BJ (cell line): ENCODE data around the gene SLC4A7. TPM values are rescaled to one million over a fixed set of nuclear protein-coding genes. Genes with fewer than 3 reads are reported as not detected.
A peak's percentile ranks its signal among the peaks of the same experiment; 100 is the strongest.
"Not testable (repeated sequence)": the region's sequence is repeated elsewhere in the genome, so short reads cannot be mapped to it uniquely, and the experiment has no call there.

Source experiments
- CTCF ChIA-PET: fragments of 350-600 bp; formaldehyde crosslinking; extraction: SDS; loops from one replicate; lab custom pipeline; 2021; ENCODE audit warnings: antibody characterized with exemption, inconsistent platforms; lab: Yijun Ruan, JAX
- POLR2A ChIA-PET: fragments of 300-600 bp; sonication (Branson Sonifier 250); formaldehyde crosslinking; extraction: SDS; loops from one replicate; lab custom pipeline; 2021; ENCODE audit warnings: antibody characterized with exemption; lab: Charles Lee
- DNase-seq: peaks from one replicate; pipeline ENCODE4 v3.0.0-alpha.2; 2011; ENCODE audit warnings: low read depth
- H3K27me3 ChIP-seq: 2 replicates; pipeline ENCODE4 v1.6.0; 2011; ENCODE audit warnings: low read length; ENCODE audit not compliant: control insufficient read depth, insufficient read depth
- H3K36me3 ChIP-seq: 2 replicates; pipeline ENCODE4 v1.5.1; 2011; ENCODE audit warnings: low read length; ENCODE audit not compliant: control insufficient read depth, insufficient read depth
- H3K4me3 ChIP-seq: 2 replicates; pipeline ENCODE4 v1.5.1; 2011; ENCODE audit warnings: low read depth, mild to moderate bottlenecking, control low read depth, low read length
- CTCF ChIP-seq: IDR thresholded peaks from 2 replicates; pipeline ENCODE4 v1.5.1; 2011; ENCODE audit warnings: low read depth, mild to moderate bottlenecking, control low read depth, inconsistent platforms, low read length, moderate library complexity; ENCODE audit not compliant: insufficient read depth
- polyA minus RNA-seq: library from RNA; depleted of rRNA, polyadenylated mRNA; stranded (reverse); fragments of >200 nt; gene quantifications from 2 replicates; pipeline ENCODE4 v1.2.3, GENCODE V29; 2011; rRNA and poly(A)+ RNA removed
- polyA plus RNA-seq: library from polyadenylated mRNA; depleted of rRNA; stranded (reverse); fragments of >200 nt; gene quantifications from 2 replicates; pipeline ENCODE4 v1.2.3, GENCODE V29; 2011; rRNA removed

SLC4A7 gene
- 15.4 and 36.7 TPM in 2 replicates for polyA plus RNA-seq
- polyA minus RNA-seq: 35.9 and 44.3 TPM in 2 replicates

GRCh38 chr3:27484015-27484844 is at the start of gene SLC4A7:
Gene SLC4A7 (minus strand): TSS chr3:27484384. CDS start chr3:27484126, 258 bp downstream.
- no peaks in the 10 kb centered on the region for H3K36me3 ChIP-seq
- DNase-seq: peak; percentile 71
- CTCF ChIA-PET: interaction anchor here (0.8 kb wide), 1 partner anchor 38 kb away, joined by 3 read pairs; no protein-coding TSS in a partner anchor
- POLR2A ChIA-PET: interaction anchor here (0.6 to 1.0 kb wide), 4 partner anchors 19 to 197 kb away, joined by 3 to 9 read pairs (median 3); no protein-coding TSS in a partner anchor
- TF ChIP-seq CTCF: no peak
- peak within 1 kb of the TSS; percentile 91 for H3K4me3 ChIP-seq
- no peaks in the 10 kb centered on the region for H3K27me3 ChIP-seq

- no peaks in the 10 kb centered on the region for H3K27me3 ChIP-seq
- no peak for DNase-seq
- TF ChIP-seq CTCF: no peak
- no peak overlapping the region for H3K4me3 ChIP-seq
- ChIA-PET CTCF (interaction anchor here (1.1 to 2.3 kb wide), 5 partner anchors 11 to 147 kb away, joined by 3 to 7 read pairs (median 5); no protein-coding TSS in a partner anchor), POLR2A (no interaction called here)
- H3K36me3 ChIP-seq: no peaks in the 10 kb centered on the region
Observed at GRCh38 chr3:27533261-27533607, 49.0 kb upstream of the SLC4A7 start.

DNA sequence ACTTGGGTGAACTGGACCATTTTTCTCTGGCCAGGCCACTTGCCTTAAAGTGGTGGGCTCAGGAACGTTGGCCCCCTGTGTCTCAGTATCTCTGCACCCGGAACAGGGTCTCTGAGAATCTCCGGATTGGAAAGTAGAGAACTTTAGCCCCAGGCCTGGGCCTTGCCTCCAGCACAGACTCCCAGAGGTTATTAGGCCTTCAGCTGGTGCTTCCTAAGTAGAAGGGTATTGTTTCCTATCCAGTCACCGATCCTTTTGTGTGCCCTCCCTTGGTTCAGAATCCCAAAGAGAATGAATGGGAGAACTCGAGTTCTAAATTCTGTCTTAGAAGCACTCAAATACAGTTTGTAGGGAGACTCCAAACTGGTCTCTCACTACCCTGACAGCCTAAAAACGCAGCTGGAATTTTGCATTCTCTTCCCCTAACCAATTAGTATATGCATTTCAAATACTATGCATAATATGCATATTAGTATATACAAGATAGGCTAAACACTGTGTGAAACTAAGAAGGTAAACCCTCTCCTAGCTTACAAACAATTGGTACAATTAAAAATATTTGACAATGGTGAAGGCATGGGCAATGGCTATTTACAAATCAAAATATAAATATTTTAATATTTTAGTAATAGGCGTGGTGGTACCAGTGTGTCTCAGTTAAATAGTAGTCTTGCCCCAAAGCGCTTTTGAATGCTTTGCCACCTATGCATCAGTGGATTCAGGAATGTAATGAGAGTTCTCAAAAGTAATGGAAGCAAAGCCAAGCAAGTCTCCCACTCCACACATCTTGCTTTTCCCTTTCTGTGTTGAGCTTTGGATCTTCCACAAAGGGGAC is 48.5 kb upstream of the SLC4A7 start:
- H3K4me3 ChIP-seq: no peak overlapping the region
- CTCF ChIA-PET: interaction anchor here (1.1 to 2.3 kb wide), 5 partner anchors 10 to 148 kb away, joined by 3 to 7 read pairs (median 5); no protein-coding TSS in a partner anchor
- no peaks in the 10 kb centered on the region for H3K36me3 ChIP-seq
- DNase-seq: no peak
- no peak for TF ChIP-seq CTCF
- POLR2A ChIA-PET: no interaction called here
- H3K27me3 ChIP-seq: no peaks in the 10 kb centered on the region

- CTCF ChIA-PET: interaction anchor here (1.2 kb wide), 1 partner anchor 42 kb away, joined by 3 read pairs; no protein-coding TSS in a partner anchor
- H3K36me3 ChIP-seq, H3K27me3 ChIP-seq, H3K4me3 ChIP-seq, POLR2A ChIA-PET, DNase-seq: not testable (repeated sequence)
Observed at GRCh38 chr3:27531193-27531751, 47.1 kb upstream of the SLC4A7 start.

GRCh38 chr3:27528791-27529190 is 44.6 kb upstream of the SLC4A7 start:
- ChIA-PET CTCF (interaction anchor here (0.7 kb wide), 1 partner anchor 144 kb away, joined by 3 read pairs; no protein-coding TSS in a partner anchor), POLR2A (no interaction called here)
- H3K36me3 ChIP-seq: no peaks in the 10 kb centered on the region
- H3K4me3 ChIP-seq: no peak overlapping the region
- DNase-seq: no peak
- TF ChIP-seq CTCF: no peak
- no peaks in the 10 kb centered on the region for H3K27me3 ChIP-seq
